Sciatic nerve (tissue), 2 donors: ENCODE measurements around the gene EEF1AKMT3. TPM values are rescaled to one million over a fixed set of nuclear protein-coding genes. Genes with fewer than 3 reads are reported as not detected.

Experiments
- ATAC-seq: fragments of 200-7000 bp; cut with Tn5 transposase; one replicate; pipeline ENCODE4 v1.9.1; 2020; ENCODE audit warnings: mild to moderate bottlenecking, moderate library complexity
- DNase-seq: peaks from one replicate; pipeline ENCODE4 v3.0.0-alpha.2; 2020; ENCODE audit warnings: low spot score
- intact Hi-C: fragments of 100-400 bp; cut with DNase I; formaldehyde crosslinking; loops from one replicate; pipeline ENCODE4 v1.14.2; 2022
- total RNA-seq: library from RNA; stranded (reverse); fragmentation: NEBNext Ultra II Directional; extraction: Animal tissue kit (Norgen Biotek cat#: 25700); gene quantifications from one replicate; pipeline ENCODE4 v1.2.1, GENCODE V29; 2021
- donor health status: DM: no; HTN: no; CAD: no.
- donor health status: DM: no; HTN: no; CAD: no.

Gene EEF1AKMT3
- total RNA-seq, 1 donor from 2014 or later, result 11.8 TPM

DNA sequence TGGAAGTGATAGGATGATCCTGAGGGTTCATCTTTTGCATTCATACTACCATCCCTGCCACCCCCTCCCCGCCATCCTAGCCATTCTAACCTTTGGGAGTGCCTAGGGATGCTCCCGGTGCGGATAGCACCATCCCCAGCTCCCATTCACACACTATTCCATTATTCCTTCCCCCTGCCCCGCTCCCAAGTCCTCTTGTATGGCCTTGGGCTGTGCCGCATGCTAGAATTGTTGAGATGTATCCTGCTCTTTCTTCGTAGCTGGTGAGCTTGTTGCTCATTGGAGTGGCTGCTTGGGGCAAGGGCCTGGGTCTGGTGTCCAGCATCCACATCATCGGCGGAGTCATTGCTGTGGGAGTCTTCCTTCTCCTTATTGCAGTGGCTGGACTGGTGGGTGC is 26.9 kb upstream of the EEF1AKMT3 start:
- ATAC-seq, result peak; percentile 7
- intact Hi-C loops, result no loop called here
- no peak for DNase-seq

DNA sequence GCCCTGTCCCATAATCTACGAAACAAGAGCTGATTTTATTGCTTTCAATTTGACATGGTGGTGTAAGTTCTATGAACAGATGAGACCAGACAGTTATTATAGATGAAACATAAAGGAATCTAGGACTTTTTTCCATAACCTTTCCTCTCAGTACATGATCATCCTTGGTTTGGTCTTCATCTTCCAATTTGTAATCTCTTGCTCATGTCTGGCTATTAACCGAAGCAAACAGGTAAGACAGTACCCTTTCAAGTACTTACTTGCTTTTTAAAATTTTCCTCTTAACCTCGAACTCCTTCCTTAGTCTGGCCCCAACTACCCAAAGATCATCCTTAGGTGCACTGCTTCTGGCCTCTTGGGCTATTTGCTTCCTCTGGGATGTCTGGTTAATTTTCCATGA is 26.4 kb upstream of the EEF1AKMT3 start:
- DNase-seq (no peak), ATAC-seq (no peak)
- intact Hi-C loops, result no loop called here

DNA sequence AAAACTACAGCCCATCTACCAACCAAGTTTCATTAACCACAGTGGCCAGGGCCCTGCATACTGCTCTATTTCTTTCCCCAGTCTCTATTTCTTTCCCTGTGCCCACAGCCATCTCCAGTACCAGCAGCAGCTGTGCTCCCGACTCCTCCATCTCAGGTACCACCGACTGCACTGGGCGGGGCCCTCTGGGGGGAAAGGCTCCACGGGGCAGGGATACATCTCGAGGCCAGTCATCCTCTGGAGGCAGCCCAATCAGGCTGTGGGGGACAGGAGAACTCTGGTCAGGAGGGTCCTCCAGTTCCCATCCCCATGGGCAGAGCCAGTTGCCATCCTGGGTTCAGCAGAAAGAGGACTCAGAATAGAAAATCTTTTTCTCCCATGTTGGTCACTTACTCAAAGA is 23.4 kb upstream of the EEF1AKMT3 start:
- ATAC-seq (no peak), DNase-seq (no peak)
- intact Hi-C loops, result no loop called here

DNA sequence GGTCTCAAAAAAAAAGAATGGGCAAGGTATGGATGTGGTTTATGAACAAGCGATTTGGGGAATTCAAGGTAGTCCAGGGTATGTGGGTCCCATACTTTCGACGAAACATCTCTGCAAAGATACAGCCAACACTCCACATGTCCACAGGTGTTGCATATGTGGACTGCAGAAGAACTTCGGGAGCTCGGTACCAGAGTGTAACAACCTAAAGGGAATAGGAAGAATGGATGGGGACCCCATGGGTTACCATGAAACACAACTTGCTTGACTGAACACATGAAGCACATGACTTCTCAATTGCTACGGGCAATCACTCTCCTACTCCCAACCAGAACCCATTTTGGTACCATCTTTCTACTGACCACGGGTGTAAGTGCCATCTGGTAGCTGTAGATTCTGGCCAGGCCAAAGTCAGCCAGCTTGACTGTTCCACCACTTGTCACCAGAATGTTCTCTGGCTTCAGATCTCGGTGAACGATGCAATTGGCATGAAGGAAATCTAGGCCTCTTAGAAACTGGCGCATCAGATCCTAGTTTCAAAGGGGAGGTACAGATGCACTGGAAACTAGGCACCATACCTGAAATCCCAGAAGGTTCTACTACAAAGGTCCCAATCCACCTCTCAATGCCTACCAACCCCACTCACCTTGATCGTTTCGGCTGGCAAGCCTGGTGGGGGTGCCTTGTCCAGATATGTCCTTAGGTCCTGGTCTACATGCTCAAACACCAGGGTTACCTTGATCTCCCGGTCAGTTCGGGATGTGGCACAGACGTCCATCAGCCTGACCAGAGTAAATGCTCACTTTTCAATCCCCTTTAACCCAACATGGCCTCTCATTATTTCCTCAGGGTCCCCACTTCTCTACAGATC is 21.6 kb upstream of the EEF1AKMT3 start:
- intact Hi-C loops, result no loop called here
- no peak for ATAC-seq
- no peak for DNase-seq

DNA sequence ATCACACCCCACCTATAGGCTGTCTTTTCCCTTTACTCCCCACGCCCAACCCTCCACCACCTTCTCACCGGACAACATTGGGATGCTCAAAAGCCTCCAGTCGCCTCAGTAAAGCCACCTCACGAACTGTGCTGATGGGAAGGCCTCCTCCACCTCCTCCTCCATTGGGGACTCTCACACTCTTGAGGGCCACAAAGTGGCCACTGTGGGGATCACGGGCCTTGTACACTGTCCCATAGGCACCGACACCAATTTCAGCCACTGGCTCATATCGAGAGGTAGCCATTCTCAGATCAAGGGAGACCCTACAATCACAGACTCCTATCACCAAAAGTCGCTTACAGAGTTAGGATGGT is 21.0 kb upstream of the EEF1AKMT3 start:
- ATAC-seq (no peak), DNase-seq (no peak)
- intact Hi-C loops, result no loop called here

GRCh38 chr12:57751788-57752667 is 20.4 kb upstream of the EEF1AKMT3 start, which contains the start of gene CDK4:
Gene CDK4, minus strand, starts transcription at chr12:57752310. Its CDS starts 593 bp downstream, at chr12:57751717.
- peak; percentile 99 for DNase-seq
- intact Hi-C loops, result no loop called here
- ATAC-seq, result peak; percentile 96

- ATAC-seq (no peak), DNase-seq (no peak)
- intact Hi-C loops, result no loop called here
Observed at GRCh38 chr12:57752668-57753000, 19.8 kb upstream of the EEF1AKMT3 start.

DNA sequence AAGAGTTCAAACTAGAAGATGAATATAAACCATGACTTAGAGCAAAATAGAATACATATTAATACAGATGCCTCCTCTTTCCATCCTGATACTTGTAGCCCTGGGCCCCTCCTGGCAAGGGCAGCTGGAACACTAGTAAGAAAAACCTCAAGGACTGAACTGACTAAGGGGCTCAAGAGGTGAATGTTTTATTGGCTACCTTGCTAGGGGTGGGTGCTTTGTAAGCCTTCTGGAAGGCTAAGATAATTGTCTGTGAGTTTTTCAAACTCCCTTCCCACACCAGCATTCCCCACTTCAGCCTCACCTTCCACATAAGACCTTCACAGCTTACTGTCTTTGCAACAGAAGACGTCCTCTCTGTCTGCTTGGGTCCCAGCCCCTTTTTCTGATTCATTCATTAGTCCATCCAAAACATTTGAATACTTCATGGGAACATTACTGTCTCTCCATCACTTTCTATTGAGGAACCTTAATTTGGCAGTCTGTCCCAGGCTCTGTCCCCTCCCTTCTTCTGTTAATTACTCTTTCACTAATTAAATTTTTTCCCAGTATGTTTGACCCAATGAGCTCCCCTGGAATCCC is 18.6 kb upstream of the EEF1AKMT3 start:
- no peak for ATAC-seq
- intact Hi-C loops, result no loop called here
- no peak for DNase-seq

GRCh38 chr12:57754411-57755193 is 17.8 kb upstream of the EEF1AKMT3 start, which contains the start of gene MARCHF9:
Gene MARCHF9, plus strand, starts transcription at chr12:57755103. Its CDS starts 426 bp downstream, at chr12:57755529.
- DNase-seq (no peak), ATAC-seq (no peak)
- intact Hi-C loops, result no loop called here

- DNase-seq (no peak), ATAC-seq (no peak)
- intact Hi-C loops, result no loop called here
Observed at GRCh38 chr12:57755194-57755453, 17.3 kb upstream of the EEF1AKMT3 start.

DNA sequence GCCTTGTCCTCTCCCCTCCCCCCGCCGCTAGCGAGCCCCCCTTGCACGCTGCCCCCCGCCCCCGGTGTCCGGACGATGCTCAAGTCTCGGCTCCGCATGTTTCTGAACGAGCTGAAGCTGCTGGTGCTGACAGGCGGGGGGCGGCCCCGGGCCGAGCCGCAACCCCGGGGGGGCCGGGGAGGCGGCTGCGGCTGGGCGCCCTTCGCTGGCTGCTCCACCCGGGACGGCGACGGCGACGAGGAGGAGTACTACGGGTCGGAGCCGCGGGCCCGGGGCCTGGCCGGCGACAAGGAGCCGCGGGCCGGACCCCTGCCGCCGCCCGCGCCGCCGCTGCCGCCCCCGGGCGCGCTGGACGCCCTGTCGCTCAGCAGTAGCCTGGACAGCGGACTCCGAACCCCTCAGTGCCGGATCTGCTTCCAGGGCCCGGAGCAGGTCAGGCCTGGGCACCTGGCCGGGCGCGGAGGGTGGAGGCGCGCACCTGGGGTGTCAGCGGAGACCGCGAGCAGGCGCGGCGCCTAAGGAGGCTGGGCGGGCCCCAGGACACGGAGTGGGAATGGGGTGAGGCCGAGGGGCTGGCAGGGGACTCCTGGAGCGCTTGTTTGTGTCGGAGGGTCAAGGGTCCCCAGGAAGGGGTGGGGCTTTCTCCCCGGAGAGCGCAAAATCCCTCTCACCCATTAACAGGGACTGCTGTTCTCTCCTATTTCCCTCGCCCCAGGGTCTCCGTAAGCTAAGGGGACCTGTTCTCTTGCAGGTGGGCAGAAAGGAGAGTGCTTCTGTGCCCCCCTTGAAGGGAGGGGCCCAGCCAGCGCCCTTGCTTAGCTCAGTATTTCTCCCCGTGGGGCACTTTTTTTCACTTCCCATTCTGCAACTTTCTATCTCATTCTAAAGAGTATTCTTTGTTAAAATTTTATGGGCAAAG is 16.7 kb upstream of the EEF1AKMT3 start:
- intact Hi-C loops, result no loop called here
- DNase-seq (no peak), ATAC-seq (no peak)

GRCh38 chr12:57756406-57757341 is 15.7 kb upstream of the EEF1AKMT3 start:
- intact Hi-C loops, result no loop called here
- DNase-seq (no peak), ATAC-seq (no peak)

DNA sequence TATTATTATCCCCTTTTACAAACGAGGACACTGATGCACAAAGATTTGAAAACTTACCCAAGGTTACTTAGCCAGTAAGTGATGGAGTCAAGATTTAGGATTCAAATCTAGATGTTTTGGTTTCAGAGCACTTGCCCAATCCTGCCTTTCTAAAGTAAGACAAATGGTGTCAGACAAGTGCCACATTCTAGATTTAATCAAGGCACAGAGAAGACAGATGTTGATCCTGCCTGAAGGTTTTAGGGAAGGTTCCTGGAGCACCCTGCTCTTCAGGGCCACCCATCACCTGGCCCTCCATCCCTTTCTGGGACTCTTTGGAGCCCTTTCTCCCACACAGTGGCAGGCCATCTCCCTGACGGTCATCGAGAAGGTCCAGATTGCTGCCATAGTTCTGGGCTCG is 14.6 kb upstream of the EEF1AKMT3 start:
- DNase-seq, result no peak
- no peak for ATAC-seq
- intact Hi-C loops, result no loop called here

DNA sequence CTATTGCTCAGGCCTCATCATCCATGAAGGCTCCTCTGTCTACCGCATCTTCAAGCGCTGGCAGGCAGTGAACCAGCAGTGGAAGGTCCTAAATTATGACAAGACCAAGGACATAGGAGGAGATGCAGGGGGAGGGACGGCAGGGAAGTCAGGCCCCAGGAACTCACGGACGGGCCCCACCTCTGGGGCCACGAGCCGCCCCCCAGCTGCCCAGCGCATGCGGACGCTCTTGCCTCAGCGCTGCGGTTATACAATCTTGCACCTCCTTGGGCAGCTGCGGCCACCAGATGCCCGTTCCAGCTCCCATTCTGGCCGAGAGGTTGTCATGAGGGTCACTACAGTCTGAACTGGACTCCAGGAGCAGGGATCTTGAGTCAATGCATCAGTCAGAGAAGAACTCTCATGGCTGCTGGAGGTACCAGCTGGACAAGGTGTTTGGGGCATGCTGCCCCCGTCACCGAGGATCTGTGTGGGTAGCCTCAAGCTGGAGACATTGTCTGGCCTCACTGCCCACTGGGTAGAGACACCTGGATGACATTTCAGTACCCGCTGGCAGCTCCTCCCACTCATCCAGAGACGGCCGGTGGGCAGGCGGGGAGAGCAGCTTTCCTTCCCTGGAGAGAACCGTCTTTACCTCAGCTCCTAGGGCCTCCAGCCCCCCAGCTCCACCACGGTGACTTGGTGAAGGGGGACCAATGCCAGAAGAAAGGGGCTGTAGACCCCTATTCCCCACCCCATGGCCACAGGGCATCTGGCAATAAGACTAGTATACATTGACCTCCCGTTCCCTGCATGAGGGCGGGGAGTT is 13.7 kb upstream of the EEF1AKMT3 start:
- ATAC-seq (no peak), DNase-seq (no peak)
- intact Hi-C loops, result no loop called here

DNA sequence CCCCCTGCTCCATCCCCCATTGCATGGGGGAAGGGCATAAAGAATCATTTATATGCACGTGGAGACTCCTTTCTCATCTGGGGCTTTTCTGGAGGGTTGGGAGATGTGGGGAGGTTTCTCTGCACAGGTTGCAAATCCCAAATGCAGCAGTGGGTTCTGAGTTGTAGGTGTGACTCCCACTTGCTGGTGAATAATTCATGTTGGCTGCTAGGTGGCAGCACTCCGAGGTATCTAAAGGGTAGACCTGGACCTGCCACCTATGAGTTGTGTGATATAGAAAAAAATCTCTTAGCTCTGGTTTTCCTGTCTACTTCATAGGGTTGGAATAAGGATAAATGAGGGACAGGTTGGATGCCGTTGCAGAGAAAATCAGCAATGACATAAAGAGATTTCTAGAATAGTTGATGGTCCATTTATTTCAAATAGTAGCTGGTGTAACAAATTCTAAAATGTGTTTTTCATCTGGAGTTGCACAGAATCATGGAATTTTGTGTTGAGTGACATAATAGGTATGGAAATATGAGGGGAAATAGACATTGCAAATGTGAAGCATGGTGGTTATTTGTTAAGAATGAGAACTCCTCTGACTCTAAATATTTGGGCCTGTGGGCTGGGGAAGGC is 12.9 kb upstream of the EEF1AKMT3 start:
- intact Hi-C loops, result no loop called here
- no peak for ATAC-seq
- no peak for DNase-seq

DNA sequence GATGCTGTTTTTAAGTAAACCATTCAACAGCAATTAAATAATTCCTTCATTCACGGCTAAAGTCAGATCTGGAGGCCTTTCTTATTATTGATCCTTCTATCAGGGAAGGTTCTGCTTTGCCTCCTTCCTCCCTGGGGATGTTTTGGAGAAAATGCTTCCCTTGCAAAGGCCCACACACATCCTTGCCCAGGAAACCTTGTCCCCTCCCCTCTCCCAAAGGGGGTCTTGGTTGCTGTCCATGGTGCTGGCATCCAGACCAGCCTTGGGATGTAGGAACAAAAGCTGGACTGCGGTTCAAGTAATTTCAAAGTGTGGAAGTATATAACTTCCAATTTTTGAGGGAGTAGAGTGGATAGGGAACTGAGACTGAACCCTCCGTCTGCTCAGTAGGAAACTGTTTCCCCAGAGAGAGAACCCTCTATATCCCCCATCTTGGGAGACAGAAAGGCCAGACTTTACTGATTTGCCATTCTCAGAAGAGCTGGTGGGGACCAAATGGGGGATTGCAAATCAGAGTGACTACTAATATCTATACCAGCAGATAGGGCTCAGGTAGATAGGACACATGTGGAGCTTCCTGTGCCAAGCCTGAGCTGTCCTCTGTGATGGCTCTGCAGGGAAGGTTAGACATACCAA is 11.9 kb upstream of the EEF1AKMT3 start:
- intact Hi-C loops, result no loop called here
- DNase-seq, result no peak
- no peak for ATAC-seq
